NCI-H345 (cell line): ENCODE measurements around the gene SSR1.
A peak's percentile ranks its signal among the peaks of the same experiment; 100 is the strongest.
"Not testable (repeated sequence)": the region's sequence is repeated elsewhere in the genome, so short reads cannot be mapped to it uniquely, and the experiment has no call there.

ENCODE experiments used
- DNase-seq: peaks from one replicate; lab custom pipeline; 2025; lab: John Stamatoyannopoulos, UW

SSR1 gene

GRCh38 chr6:7312616-7313504, at the start of gene SSR1:
Gene SSR1 (minus strand): TSS chr6:7313199. CDS start chr6:7313120, 79 bp downstream.
- peak; percentile 83 for DNase-seq

DNA sequence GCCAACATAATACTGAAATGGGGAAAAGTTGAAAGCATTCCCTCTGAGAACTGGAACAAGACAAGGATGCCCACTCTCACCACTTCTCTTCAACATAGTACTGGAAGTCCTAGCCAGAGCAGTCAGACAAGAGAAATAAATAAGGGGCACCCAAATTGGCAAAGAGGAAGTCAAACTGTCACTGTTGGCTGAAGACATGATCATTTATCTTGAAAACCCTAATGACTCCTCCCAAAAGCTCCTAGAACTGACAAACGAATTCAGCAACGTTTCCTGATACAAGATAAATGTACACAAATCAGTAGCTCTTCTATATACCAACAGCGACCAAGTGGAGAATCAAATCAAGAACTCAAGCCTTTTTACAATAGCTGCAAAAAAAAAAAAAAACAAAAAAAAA, 38.9 kb upstream of the SSR1 start:
- DNase-seq = not testable (repeated sequence)

GRCh38 chr6:7350591-7350990, 37.6 kb upstream of the SSR1 start:
- not testable (repeated sequence) for DNase-seq

GRCh38 chr6:7347551-7347997, 34.6 kb upstream of the SSR1 start:
- DNase-seq = peak; percentile 23

GRCh38 chr6:7344773-7345450, 31.9 kb upstream of the SSR1 start:
- not testable (repeated sequence) for DNase-seq

DNA sequence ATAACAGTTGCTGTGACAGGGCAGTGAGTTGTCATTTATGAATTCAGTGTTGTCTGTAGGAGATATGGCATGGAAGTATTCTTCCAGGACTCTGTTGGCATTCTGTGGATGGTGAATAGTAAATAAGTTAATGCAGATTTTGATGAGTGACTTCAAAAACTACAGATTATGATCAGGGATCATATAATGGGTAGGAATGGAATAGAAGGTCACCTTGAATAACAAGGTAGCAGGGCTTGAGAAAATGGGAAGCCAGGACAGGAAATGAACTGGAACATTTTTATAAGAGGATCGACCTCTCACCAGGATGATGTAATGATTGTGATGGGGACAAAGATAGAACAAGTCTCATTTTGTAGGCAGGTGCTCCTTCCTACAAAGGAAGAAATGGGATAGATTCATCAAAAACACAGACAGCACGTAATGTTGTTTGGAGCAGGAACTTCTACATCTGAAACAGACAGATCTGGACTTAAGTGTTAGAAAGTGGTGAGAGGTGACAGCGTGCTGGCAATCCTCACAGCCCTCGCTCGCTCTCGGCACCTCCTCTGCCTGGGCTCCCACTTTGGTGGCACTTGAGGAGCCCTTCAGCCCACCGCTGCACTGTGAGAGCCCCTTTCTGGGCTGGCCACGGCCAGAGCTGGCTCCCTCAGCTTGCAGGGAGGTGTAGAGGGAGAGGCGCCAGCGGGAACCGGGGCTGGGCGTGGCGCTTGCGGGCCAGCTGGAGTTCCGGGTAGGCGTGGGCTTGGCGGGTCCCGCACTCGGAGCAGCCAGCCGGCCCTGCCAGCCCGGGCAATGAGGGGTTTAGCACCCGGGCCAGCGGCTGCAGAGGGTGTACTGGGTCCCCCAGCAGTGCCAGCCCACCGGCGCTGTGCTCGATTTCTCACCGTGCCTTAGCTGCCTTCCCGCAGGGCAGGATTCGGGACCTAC, 30.8 kb upstream of the SSR1 start:
- no peak for DNase-seq

GRCh38 chr6:7341989-7342742, 29.2 kb upstream of the SSR1 start:
- peak; percentile 0 for DNase-seq

DNA sequence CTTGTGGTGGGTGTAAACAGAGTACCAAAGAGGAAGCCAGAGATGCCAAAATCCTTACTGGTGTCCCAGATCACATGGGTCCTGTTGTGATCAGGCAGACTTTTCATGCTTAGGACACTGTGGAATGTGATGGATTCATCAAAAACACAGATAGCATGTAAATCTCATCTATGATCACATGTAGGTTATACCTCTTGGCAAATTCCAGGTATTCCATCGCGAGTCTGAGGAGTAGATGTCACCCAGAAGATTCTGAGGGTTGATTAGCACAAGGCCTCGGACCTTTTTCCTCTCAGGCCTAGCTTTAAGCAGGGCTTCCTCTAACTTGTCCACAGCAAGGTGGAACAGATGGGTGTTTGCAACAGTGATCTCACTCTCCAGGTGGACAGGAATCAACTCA, 28.3 kb upstream of the SSR1 start:
- DNase-seq = no peak

DNA sequence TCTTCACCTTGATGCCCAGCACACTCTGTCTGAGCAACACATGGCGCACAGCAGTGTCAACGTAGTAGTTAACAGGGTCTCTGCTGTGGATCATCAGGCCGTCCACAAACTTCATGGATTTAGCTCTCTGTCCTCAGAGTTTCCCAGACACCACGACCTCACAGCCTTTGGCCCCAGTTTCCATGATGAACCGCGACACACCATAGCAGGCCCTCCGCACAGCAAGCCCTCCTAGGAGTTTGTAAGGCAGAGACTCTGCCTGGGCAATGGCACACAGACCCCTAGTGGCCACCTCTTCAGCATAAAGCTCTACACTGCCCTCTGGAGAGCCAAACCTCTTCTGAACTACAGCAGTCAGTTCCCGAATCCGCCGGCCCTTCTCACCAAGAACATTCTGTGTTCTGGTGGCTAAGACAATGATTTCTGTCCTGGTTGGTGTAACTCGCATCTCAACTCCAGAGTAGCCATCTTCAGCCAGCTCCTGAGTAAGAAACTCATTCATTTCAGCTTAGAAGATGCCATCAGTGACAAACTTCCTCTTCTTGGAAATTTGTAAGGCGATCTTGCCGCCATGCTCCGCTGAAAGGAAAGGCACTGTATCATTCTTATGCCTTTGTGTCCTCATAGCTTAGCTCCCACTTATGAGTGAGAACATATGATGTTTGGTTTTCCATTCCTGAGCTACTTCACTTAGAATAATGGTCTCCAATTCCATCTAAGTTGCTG, 26.2 kb upstream of the SSR1 start:
- not testable (repeated sequence) for DNase-seq

GRCh38 chr6:7338031-7338430, 25.0 kb upstream of the SSR1 start:
- DNase-seq = no peak

DNA sequence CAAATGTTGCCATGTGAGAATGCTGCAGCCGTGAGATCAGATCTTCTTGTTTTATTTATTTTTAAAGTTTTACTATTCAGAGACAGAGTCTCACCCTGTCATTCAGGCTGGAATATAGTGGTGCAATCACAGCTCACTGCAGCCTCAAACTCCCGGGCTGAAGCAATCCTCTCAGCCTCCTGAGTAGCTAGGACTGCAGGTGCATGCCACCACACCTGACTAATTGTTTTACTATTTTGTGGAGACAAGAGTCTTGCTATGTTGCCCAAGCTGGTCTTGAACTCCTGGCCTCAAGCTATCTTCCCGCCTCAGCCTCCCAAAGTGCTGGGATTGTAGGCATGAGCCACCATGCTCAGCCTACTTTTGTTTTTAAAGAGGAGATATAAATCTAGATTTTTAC, 22.5 kb upstream of the SSR1 start:
- DNase-seq = no peak

DNA sequence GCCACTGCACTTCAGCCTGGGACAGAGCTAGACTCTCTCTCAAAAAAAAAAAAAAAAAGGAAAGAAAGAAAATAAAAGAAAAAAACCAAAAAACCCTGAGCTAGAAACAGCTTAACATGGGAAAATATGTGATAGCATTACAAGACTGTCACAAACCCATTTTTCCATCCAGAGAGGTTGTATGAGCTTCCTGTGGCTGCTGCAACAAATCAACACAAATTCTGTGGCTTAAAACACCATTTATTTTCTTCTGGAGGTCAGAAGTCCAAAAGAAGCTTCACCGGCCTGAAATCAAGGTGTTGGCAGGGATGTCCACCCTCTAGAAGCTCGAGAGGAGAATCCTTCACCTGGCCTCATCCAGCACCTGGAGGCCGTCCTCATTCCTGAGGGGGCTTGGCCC, 21.7 kb upstream of the SSR1 start:
- no peak for DNase-seq

DNA sequence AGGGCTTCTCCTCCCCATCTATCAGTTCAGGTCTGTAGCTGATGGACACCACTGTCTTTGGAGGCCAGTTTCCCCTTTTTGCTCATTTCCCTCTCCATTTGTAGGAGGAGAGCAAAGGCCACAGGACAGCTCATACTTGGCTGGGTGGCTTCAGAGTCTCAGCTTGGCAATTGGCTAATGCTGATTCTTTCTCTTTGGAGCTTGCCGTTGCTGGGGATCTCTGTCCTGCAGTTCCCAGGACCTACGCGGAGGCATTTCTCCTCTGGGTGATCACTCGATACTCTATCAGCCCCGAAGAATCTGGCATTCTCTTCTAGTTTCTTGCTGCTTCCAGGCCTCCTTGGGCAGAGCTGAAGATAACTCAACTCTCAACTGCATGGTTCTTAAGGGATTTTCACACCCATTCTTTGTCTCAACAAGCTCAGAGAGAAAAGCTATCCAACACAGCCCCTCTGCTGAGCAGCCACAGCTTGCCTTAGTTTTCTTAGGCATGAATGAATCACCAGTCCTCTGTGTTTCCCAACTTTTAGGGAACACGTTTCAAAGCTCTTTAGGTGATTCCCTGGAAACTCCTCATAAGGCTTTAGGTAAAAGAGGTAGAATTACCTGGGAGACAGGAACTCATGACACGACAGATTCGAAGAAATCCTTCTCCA, 19.2 kb upstream of the SSR1 start:
- no peak for DNase-seq

- no peak for DNase-seq
These were observed 18.5 kb upstream of the SSR1 start for GRCh38 chr6:7331452-7331851.

GRCh38 chr6:7328243-7328642, 15.2 kb upstream of the SSR1 start:
- no peak for DNase-seq

- no peak for DNase-seq
These were observed 12.8 kb upstream of the SSR1 start for GRCh38 chr6:7325750-7326149.

- no peak for DNase-seq
These were observed 11.5 kb upstream of the SSR1 start for GRCh38 chr6:7324520-7324919.

DNA sequence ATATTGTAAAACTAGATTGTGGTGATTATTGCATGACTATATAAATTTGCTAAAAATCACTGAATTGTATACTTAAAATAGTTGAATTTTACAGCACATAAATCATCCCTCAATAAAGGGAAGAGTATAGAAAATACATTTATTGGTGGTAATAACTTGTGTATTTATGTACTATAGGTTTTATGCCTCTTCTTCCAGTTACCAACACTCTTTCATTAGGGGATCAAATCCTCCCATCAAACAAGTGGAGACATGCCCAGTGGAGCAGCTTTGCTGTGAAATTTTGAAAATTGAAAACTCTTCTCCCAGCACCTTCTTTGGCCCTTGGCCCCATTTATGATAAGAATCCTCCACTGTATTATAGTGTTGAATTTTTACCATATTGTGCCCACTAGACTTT, 10.1 kb upstream of the SSR1 start:
- DNase-seq = no peak

DNA sequence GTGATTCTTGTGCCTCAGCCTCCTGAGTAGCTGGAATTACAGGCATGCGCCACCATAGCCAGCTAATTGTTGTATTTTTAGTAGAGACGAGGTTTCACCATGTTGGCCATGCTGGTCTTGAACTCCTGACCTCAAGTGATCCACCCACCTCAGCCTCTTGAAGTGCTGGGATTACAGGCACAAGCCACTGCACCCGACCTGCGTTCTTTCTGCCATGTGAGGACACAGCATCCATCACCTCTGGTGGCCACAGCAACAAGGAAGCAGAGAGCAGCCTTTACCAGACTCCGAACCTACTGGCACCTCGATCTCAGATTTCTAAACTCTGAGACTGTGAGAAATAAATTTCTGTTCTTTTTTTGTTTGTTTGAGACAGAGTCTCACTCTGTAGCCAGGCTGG, 8.9 kb upstream of the SSR1 start:
- DNase-seq = not testable (repeated sequence)

DNA sequence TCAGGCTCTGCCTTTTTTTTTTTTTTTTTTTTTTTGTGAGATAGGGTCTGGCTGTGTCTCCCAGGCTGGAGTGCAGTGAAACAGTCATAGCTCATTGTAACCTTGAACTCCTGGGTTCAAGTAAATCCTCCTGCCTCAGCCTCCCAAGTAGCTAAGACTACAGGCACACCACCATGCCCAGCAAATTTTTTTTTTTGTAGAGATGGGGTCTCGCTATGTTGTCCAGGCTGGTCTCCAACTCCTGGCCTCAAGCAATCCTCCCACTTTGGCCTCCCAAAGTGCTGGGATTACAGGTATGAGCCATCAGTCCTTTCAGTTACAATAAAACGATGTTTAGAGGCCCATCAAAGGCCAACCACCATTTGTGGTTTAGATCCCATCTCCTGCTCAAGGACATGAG, 6.4 kb upstream of the SSR1 start:
- DNase-seq = not testable (repeated sequence)
